Measurements from ENCODE around the gene RFNG.

RFNG gene

DNA sequence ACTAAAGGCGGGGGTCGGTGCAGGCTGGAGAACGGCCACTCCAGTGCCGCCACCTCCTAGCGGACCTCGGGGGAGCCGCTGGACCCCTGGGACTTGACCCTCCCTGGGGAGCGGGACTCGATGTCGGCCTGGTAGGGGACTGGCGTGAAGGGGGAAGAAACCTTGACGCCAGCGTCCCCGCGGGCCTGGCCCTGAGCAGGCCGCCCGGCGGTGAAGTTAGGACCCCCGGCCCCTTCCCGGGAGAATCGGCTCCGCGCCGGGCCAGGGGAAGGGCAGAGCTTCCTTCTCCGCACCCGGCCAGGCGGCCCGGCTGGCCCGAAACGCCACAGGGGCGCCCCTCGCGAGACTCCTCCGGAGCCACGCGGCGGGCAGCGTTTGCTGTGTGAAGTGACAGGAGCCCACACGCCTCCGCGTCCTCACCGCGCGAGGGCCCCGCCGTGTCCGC, 13.6 kb upstream of the RFNG start:
- no peak for TF ChIP-seq SPI1 (IDR thresholded peaks at IDR 0.05; ENCODE audit: borderline replicate concordance, low read depth)
- TF ChIP-seq GABPA (IDR thresholded peaks at IDR 0.05; ENCODE audit: low read depth), result no peak
- TF ChIP-seq, protein P1, sequence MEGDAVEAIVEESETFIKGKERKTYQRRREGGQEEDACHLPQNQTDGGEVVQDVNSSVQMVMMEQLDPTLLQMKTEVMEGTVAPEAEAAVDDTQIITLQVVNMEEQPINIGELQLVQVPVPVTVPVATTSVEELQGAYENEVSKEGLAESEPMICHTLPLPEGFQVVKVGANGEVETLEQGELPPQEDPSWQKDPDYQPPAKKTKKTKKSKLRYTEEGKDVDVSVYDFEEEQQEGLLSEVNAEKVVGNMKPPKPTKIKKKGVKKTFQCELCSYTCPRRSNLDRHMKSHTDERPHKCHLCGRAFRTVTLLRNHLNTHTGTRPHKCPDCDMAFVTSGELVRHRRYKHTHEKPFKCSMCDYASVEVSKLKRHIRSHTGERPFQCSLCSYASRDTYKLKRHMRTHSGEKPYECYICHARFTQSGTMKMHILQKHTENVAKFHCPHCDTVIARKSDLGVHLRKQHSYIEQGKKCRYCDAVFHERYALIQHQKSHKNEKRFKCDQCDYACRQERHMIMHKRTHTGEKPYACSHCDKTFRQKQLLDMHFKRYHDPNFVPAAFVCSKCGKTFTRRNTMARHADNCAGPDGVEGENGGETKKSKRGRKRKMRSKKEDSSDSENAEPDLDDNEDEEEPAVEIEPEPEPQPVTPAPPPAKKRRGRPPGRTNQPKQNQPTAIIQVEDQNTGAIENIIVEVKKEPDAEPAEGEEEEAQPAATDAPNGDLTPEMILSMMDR (IDR thresholded peaks at IDR 0.05; ENCODE audit: insufficient read depth, low read length), result no peak
- TF ChIP-seq, protein P2, sequence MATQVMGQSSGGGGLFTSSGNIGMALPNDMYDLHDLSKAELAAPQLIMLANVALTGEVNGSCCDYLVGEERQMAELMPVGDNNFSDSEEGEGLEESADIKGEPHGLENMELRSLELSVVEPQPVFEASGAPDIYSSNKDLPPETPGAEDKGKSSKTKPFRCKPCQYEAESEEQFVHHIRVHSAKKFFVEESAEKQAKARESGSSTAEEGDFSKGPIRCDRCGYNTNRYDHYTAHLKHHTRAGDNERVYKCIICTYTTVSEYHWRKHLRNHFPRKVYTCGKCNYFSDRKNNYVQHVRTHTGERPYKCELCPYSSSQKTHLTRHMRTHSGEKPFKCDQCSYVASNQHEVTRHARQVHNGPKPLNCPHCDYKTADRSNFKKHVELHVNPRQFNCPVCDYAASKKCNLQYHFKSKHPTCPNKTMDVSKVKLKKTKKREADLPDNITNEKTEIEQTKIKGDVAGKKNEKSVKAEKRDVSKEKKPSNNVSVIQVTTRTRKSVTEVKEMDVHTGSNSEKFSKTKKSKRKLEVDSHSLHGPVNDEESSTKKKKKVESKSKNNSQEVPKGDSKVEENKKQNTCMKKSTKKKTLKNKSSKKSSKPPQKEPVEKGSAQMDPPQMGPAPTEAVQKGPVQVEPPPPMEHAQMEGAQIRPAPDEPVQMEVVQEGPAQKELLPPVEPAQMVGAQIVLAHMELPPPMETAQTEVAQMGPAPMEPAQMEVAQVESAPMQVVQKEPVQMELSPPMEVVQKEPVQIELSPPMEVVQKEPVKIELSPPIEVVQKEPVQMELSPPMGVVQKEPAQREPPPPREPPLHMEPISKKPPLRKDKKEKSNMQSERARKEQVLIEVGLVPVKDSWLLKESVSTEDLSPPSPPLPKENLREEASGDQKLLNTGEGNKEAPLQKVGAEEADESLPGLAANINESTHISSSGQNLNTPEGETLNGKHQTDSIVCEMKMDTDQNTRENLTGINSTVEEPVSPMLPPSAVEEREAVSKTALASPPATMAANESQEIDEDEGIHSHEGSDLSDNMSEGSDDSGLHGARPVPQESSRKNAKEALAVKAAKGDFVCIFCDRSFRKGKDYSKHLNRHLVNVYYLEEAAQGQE (IDR thresholded peaks at IDR 0.05; ENCODE audit: insufficient replicate concordance, low read depth), result no peak
- no peak for TF ChIP-seq POLR2AphosphoS5 (IDR thresholded peaks at IDR 0.05; ENCODE audit: low read depth)
- no peaks in the 10 kb centered on the region for H3K27me3 ChIP-seq (ENCODE audit: insufficient read depth, poor library complexity, severe bottlenecking)
- no peak for DNase-seq (ENCODE audit: low read depth in 1 of 2, low spot score in 1 of 2)
- H3K4me3 ChIP-seq (replicated peaks; ENCODE audit: insufficient read depth, low read length), result peak overlapping the region; percentile 96
- peak overlapping the region; percentile 76 for H3K27ac ChIP-seq (replicated peaks)

DNA sequence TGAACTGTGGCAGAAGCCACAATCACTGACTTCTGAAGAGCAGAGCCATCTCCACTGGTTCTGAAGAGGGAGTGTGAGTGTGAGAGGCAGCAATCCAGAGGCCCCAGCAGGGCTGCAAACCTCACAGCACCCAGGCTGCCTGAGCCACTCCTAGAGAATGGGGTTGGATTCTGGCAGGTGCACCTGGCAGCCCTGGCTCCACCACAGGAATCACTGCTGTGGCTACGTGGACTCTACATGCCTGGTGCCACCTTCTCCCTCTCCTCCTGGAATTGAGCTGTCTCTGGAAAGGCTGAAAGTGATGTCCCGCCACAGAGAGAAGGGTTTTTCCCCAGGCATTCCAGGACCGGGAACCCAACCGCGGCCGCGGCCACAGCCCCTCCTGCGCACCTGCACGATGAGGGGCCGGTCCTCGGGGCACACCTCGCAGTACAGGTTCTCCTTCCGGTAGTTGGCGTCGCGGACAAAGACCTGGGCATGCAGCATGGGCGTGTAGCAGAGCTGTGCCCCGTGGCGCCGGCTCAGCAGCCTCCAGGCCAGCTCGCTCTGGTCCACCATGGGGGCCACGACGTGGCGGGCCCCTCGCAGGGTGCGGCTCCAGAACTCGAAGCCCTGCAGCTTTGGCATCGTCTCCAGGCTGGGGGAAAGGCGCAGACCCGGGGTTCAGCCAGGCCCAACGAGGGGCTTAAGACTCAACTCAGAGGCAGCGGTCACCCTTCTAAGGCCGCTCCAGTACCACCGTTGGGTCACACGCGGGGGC, 13.0 kb upstream of the RFNG start:
- no peak for TF ChIP-seq SPI1 (IDR thresholded peaks at IDR 0.05; ENCODE audit: borderline replicate concordance, low read depth)
- no peak for TF ChIP-seq GABPA (IDR thresholded peaks at IDR 0.05; ENCODE audit: low read depth)
- H3K27ac ChIP-seq (replicated peaks), result peak overlapping the region; percentile 76
- H3K27me3 ChIP-seq (ENCODE audit: insufficient read depth, poor library complexity, severe bottlenecking), result no peaks in the 10 kb centered on the region
- H3K4me3 ChIP-seq (replicated peaks; ENCODE audit: insufficient read depth, low read length), result peak overlapping the region; percentile 96
- no peak for DNase-seq (ENCODE audit: low read depth in 1 of 2, low spot score in 1 of 2)

DNA sequence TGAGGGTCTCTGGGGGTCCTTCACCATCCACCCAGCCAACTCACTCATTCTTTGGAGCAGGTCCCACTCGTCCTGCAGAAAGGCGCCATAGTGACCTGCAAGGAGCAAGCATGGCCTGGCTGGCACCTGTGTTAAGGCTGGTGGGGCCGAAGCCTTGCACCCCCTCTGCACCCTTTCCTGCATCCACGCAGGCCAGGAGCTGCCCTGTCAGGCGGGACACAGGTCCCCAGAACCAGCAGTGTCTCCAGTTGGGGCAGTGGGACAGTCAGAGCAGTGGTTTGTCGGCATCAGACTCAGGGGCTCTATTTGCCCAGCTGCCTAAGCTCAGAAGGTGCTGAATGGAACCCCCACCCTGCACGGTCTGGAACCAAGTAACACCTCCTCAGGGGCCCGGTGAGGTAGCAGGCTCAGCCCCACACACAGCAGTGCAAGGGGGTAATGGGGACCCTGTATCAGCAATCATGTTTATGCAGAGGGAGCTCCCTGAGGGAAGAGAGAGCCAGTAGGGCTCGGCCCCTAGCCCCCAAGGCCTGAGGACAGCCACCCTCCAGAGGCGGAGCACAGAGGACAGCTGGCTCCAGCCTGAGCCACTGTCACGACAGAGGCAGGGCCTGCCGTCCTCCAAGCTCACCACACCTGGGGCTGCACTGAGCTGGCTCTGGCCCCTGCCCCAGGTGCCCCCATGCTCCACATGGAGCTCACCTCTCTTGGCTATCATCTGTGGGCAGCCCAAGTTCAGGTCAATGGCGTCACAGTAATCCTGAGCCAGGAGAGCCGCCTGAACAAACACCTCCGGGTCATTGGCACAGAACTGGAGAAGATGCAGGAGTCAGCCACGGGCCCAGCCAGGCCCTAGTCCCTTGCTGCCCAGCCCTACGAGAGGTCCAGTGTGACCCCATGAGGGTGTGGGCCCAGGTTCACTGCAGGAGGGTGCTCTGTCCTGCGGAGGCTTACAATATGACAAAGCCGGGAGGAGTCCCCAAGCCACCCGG, 12.1 kb upstream of the RFNG start:
- Histone ChIP-seq H3K4me3 (replicated peaks; ENCODE audit: insufficient read depth, low read length) (no peak overlapping the region), H3K27ac (replicated peaks) (no peak overlapping the region), H3K27me3 (ENCODE audit: insufficient read depth, poor library complexity, severe bottlenecking) (no peaks in the 10 kb centered on the region)
- no peak for DNase-seq (ENCODE audit: low read depth in 1 of 2, low spot score in 1 of 2)
- TF ChIP-seq, protein P2 (IDR thresholded peaks at IDR 0.05; ENCODE audit: insufficient replicate concordance, low read depth), result no peak
- no peak for TF ChIP-seq GABPA (IDR thresholded peaks at IDR 0.05; ENCODE audit: low read depth)
- no peak; the same call in 1 of the 2 replicates for TF ChIP-seq POLR2AphosphoS5 (IDR thresholded peaks at IDR 0.05; ENCODE audit: low read depth)
- TF ChIP-seq, protein P1 (IDR thresholded peaks at IDR 0.05; ENCODE audit: insufficient read depth, low read length), result no peak
- TF ChIP-seq SPI1 (IDR thresholded peaks at IDR 0.05; ENCODE audit: borderline replicate concordance, low read depth), result no peak

DNA sequence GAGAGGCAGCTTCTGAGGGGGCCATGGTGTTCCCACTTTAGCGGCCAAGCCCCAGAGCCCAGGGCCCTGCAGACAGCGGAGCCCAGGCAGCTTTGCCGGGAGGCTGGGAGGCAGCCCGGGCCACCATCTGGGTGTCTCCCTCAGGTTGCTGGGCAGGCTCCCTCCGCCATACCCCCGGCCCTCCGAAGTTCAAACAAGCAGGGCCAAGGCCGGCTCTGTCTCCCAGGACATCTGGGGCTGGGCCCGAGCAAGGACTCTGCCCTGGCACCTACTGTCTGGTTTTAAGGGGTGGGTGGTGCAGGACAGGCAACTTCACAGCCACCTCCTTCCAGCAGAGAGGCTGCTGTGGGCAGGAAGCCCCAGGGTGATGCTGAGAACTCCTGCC, 11.4 kb upstream of the RFNG start:
- H3K4me3 ChIP-seq (replicated peaks; ENCODE audit: insufficient read depth, low read length), result no peak overlapping the region
- H3K27me3 ChIP-seq (ENCODE audit: insufficient read depth, poor library complexity, severe bottlenecking), result no peaks in the 10 kb centered on the region
- H3K27ac ChIP-seq (replicated peaks), result no peak overlapping the region
- TF ChIP-seq, protein P1 (IDR thresholded peaks at IDR 0.05; ENCODE audit: insufficient read depth, low read length), result no peak
- TF ChIP-seq, protein P2 (IDR thresholded peaks at IDR 0.05; ENCODE audit: insufficient replicate concordance, low read depth), result no peak
- DNase-seq (ENCODE audit: low read depth in 1 of 2, low spot score in 1 of 2), result no peak
